HG02852 (cell line): ENCODE measurements around the gene PLPPR5.
"Not testable (repeated sequence)": the region's sequence is repeated elsewhere in the genome, so short reads cannot be mapped to it uniquely, and the experiment has no call there.

Experiments used
- ATAC-seq: cut with Tn5 transposase; IDR thresholded peaks from one replicate; pipeline ENCODE4 v1.9.1; 2021; ENCODE audit warnings: mild to moderate bottlenecking, moderate library complexity; ENCODE audit not compliant: unreplicated experiment

Gene PLPPR5

GRCh38 chr1:98919652-98920051 is 85.0 kb downstream of the PLPPR5 start:
- ATAC-seq = no peak

GRCh38 chr1:98919211-98919610 is 85.5 kb downstream of the PLPPR5 start:
- ATAC-seq = no peak

- ATAC-seq = no peak
These were observed 90.1 kb downstream of the PLPPR5 start for GRCh38 chr1:98914547-98914946.

- no peak for ATAC-seq
These were observed 93.8 kb downstream of the PLPPR5 start for GRCh38 chr1:98910827-98911226.

- ATAC-seq = no peak
These were observed 95.7 kb downstream of the PLPPR5 start for GRCh38 chr1:98908980-98909379.

GRCh38 chr1:98906809-98907208 is 97.9 kb downstream of the PLPPR5 start:
- no peak for ATAC-seq

GRCh38 chr1:98906361-98906760 is 98.3 kb downstream of the PLPPR5 start:
- no peak for ATAC-seq

- no peak for ATAC-seq
These were observed 100.0 kb downstream of the PLPPR5 start for GRCh38 chr1:98904684-98905083.

- ATAC-seq = no peak
These were observed 100.9 kb downstream of the PLPPR5 start for GRCh38 chr1:98903726-98904125.

GRCh38 chr1:98903261-98903660 is 101.4 kb downstream of the PLPPR5 start:
- ATAC-seq = no peak

GRCh38 chr1:98898940-98899339 is 105.7 kb downstream of the PLPPR5 start:
- no peak for ATAC-seq

GRCh38 chr1:98897479-98897878 is 107.2 kb downstream of the PLPPR5 start:
- no peak for ATAC-seq

- no peak for ATAC-seq
These were observed 107.8 kb downstream of the PLPPR5 start for GRCh38 chr1:98896711-98897445.

GRCh38 chr1:98893371-98893770 is 111.3 kb downstream of the PLPPR5 start:
- ATAC-seq = no peak

GRCh38 chr1:98888869-98889268 is 115.8 kb downstream of the PLPPR5 start:
- no peak for ATAC-seq

GRCh38 chr1:98887507-98887906 is 117.2 kb downstream of the PLPPR5 start:
- ATAC-seq = no peak

GRCh38 chr1:98884864-98885263 is 119.8 kb downstream of the PLPPR5 start:
- ATAC-seq = no peak

GRCh38 chr1:98881901-98882300 is 122.8 kb downstream of the PLPPR5 start:
- no peak for ATAC-seq

- not testable (repeated sequence) for ATAC-seq
These were observed 123.4 kb downstream of the PLPPR5 start for GRCh38 chr1:98881234-98881633.

- no peak for ATAC-seq
These were observed 129.8 kb downstream of the PLPPR5 start for GRCh38 chr1:98874828-98875227.

- ATAC-seq = peak; percentile 99
These were observed 133.4 kb downstream of the PLPPR5 start for GRCh38 chr1:98870959-98871903.

- no peak for ATAC-seq
These were observed 138.9 kb downstream of the PLPPR5 start for GRCh38 chr1:98865796-98866195.
